Hematopoietic multipotent progenitor cell treated with erythropoietin and hydrocortisone succinate and interleukin-3 and kit ligand, for 17 days (in vitro differentiated cells): ENCODE results near the gene POU6F2.
"Not testable (repeated sequence)": the region's sequence is repeated elsewhere in the genome, so short reads cannot be mapped to it uniquely, and the experiment has no call there.

Experiments used
- DNase-seq: peaks from one replicate; pipeline ENCODE4 v3.0.0-alpha.2; 2015; ENCODE audit warnings: low spot score

Gene POU6F2

GRCh38 chr7:38992203-38992602 lies 14.5 kb downstream of the POU6F2 start:
- no peak for DNase-seq

DNA sequence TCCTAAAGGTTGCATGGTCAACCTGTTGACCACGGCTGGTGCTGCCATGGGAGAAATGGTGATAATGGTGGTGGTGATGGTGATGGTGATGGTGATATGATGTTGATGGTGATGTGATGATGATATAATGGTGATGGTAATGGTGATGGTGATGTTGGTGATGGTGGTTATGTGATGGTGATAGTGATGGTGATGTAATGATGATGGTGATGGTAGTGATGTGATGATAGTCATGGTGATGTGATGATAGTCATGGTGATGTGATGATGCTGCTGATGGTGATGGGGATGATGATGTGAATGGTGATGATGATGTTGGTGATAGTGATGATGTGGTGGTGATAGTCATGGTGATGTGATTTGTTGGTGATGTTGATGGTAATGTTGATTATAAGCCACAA lies 23.9 kb downstream of the POU6F2 start:
- DNase-seq, result no peak

DNA sequence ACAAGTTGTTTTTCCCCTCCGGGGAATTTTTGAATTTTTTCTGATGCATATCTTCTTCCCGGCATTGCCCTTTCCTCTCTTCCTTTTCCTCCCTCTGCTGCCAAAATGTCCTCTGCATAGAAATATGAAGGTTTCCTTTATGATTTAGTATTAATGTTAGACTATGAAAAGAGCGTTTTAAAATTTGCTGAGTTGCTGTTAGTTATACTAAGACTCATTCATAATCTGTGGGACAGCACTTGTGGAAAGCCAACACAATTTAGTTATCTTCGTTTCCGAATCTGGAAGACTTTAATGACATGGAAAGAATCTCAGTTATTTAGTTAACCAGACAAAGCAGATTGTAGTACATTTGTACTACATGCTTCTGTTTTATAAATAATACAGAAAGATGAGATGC lies 25.0 kb downstream of the POU6F2 start:
- DNase-seq, result no peak

DNA sequence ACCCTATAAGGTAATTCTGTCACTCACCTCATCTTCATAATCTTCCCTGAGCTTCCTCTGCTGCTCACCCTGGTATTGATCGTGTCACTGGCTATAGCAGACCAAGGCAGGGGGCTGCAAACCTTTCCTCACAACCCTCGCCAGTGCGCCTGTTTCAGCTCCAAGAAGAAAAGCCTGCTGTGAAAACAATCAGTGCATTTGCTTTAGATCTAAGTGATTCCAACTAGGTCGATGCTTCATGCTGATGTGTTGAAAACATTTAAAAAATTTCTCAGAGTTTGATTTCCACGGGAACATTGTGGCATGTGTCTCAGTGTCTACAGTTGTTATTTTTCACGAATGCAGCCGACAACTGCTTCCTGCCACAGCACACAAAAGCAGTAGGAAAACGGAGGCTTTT lies 27.3 kb downstream of the POU6F2 start:
- DNase-seq, result no peak

- no peak for DNase-seq
Measured at GRCh38 chr7:39005461-39005860, 27.8 kb downstream of the POU6F2 start.

DNA sequence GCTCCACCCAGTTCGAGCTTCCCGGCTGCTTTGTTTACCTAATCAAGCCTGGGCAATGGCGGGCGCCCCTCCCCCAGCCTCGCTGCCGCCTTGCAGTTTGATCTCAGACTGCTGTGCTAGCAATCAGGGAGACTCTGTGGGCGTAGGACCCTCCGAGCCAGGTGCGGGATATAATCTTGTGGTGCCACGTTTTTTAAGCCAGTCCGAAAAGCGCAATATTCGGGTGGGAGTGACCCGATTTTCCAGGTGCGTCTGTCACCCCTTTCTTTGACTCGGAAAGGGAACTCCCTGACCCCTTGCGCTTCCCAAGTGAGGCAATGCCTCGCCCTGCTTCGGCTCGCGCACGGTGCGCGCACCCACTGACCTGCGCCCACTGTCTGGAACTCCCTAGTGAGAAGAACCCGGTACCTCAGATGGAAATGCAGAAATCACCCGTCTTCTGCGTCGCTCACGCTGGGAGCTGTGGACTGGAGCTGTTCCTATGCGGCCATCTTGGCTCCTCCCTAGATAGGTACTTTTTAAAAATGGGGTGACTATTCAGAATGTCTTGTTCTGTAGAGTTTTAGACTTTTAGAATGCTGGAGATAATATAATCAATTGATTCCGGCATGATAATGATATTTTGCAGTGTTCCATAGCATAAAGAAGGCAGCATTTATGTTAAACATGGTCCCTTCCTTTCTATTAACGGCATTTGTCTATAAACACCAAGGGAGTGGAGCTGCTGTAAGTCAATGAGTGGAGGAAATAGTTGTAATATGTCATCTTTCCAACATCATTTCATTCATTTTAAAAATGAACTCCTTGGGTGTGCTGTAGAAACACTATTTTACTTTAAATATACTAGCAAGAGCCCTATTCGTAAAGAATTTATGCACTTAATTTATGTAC lies 35.6 kb downstream of the POU6F2 start:
- not testable (repeated sequence) for DNase-seq

- no peak for DNase-seq
Measured at GRCh38 chr7:39016609-39017008, 38.9 kb downstream of the POU6F2 start.

GRCh38 chr7:39017369-39017915 lies 39.7 kb downstream of the POU6F2 start:
- no peak for DNase-seq

DNA sequence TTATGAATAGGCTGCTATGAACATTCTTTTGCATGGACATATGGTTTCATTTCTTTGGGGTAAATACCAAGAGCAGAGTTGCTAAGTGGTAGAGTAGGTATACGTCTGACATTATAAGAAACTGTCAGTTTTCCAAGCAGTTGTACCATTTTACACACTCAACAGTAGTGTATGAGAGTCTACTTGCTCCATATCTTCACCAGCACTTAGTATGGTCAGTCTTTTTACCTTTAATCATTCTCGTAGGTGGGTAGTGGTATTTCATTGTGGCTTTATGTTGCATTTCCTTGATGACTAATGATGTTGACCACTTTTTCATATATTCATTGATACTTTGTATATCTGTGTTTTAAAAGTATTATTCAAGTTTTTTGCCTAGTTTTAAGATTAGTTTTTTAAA lies 45.1 kb downstream of the POU6F2 start:
- DNase-seq, result no peak

DNA sequence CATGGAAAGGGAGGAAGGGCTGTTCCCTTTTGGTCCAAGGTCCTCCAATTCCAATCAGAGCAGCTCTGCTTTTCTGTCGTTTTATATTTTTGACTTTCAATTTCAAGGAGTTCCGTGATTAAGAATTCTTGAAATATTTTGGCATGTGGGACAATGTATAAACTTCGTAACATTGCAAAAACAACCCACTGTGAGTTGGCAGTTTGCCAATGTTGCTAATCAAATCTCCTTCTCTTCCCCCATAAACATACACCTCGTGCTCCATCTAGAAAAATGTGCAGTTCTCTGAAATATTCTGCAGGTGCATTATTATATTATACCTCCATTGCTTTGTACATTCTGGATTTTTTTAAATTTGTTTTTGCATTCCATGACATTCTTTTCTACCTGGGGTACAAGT lies 49.8 kb downstream of the POU6F2 start:
- no peak for DNase-seq

- no peak for DNase-seq
Measured at GRCh38 chr7:39033885-39034624, 56.3 kb downstream of the POU6F2 start.

GRCh38 chr7:39035156-39035555 lies 57.4 kb downstream of the POU6F2 start:
- DNase-seq, result no peak

- DNase-seq, result no peak
Measured at GRCh38 chr7:39035903-39036302, 58.2 kb downstream of the POU6F2 start.

GRCh38 chr7:39042670-39043069 lies 65.0 kb downstream of the POU6F2 start:
- DNase-seq, result no peak

GRCh38 chr7:39043531-39043930 lies 65.8 kb downstream of the POU6F2 start:
- DNase-seq, result no peak

DNA sequence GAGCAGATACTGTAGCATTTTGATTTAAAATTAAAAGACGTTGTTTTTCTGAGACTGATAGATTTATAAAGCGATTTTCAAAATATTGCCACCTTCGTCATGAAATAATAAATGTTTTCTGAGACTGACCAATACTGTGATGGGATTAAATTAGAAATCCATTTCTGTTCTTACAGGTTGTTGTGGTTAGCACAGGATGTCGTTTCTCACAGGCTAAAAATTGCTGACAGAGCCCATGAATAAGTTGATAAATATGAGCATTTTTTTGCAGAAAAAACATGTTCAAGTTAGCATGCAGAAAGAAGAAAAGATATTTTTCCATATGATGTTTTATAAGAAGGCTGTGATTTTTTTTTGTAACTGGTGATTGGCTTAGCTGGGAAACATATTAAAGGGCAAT lies 66.8 kb downstream of the POU6F2 start:
- DNase-seq, result no peak

DNA sequence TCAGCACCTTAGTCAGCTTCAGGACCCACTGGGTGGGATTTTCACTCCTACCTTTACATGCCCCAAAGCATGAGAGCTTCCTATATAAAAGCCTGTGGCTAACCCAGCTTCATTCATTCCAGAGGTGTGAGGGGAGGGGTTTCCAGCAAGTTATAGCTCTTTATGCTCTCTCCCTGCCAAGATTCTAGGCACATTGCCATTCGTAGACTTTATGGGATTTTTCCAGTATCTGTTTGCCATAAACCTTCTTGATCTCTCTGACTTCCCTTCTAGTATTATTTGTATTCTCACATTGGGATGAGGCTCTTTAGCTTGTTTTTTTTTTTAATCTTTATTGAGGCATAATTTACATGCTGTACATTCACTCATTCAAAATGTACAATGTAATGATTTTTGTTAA lies 67.5 kb downstream of the POU6F2 start:
- DNase-seq, result no peak

DNA sequence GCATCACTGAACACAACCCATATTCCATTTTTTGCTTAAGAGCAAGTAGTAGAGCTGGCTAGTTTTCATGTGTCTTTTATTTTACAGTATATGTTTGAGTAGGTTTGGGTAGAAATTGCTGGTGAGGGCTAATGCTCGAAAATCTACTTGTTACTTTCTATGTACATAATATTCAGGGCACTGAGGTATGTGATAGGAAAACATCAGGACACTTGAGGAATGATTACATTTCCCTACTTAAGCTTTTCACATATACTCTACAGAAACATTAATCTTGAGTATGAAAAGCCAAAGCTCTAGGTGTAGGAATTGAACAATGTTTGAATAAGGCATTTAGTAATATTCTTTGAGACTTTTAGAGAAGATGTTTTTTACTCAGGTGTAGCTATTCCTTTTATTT lies 73.6 kb downstream of the POU6F2 start:
- no peak for DNase-seq

DNA sequence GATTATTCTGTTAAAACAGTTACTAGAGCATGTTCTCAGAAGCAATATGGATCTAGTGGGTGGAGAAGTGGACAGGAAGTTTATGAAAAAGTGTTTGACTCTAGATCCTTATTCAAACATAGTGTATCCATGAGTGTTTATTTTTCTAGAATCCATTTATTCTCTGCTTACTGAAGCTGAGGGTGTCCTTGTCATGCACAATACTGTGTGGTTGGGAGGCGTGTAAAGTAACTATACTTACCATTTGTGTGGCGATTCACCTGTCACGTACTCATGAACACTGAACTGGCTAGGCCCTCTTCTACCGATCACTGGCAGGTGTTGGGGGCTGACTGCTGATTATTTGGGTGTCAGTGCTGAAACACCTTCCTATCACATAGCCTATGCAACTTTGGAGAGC lies 74.0 kb downstream of the POU6F2 start:
- DNase-seq, result no peak

GRCh38 chr7:39054731-39055130 lies 77.0 kb downstream of the POU6F2 start:
- DNase-seq, result no peak

- DNase-seq, result no peak
Measured at GRCh38 chr7:39056153-39056552, 78.4 kb downstream of the POU6F2 start.

GRCh38 chr7:39062811-39063210 lies 85.1 kb downstream of the POU6F2 start:
- no peak for DNase-seq

- DNase-seq, result no peak
Measured at GRCh38 chr7:39069031-39069430, 91.3 kb downstream of the POU6F2 start.
